ENCODE results near the gene MAD1L1. TPM values are rescaled to one million over a fixed set of nuclear protein-coding genes. Genes with fewer than 3 reads are reported as not detected.

The MAD1L1 gene
- total RNA-seq, 2 donors from 2014 or later: 59.1 to 61.4 TPM

GRCh38 chr7:1975581-1975980 lies 257.2 kb downstream of the MAD1L1 start:
- H3K27me3 ChIP-seq (ENCODE audit: control insufficient read depth, insufficient read depth, low read length, poor library complexity, severe bottlenecking): no peaks in the 10 kb centered on the region
- H3K9me3 ChIP-seq (ENCODE audit: control insufficient read depth, low read length): peaks cover 9% of the 10 kb centered on the region
- no peaks in the 10 kb centered on the region for H3K4me1 ChIP-seq (ENCODE audit: control insufficient read depth, insufficient read depth, low read length)
- Mint-ChIP-seq H3K4me3 (no peak overlapping the region), H3K27me3 (ENCODE audit: insufficient read depth) (no peaks in the 10 kb centered on the region), H3K4me1 (no peaks in the 10 kb centered on the region), H3K36me3 (ENCODE audit: low read depth) (peaks cover 53% of the 10 kb centered on the region), H3K27ac (no peak overlapping the region), H3K9me3 (peaks cover 22% of the 10 kb centered on the region)
- no peak for TF ChIP-seq CTCF (conservative IDR thresholded peaks at IDR 0.05)
- H3K27ac ChIP-seq (ENCODE audit: low read depth, low read length): no peak overlapping the region
- no peak overlapping the region for H3K4me3 ChIP-seq (ENCODE audit: low read length)
- DNase-seq: no peak
- H3K36me3 ChIP-seq (ENCODE audit: control insufficient read depth, insufficient read depth, low read length): peaks cover 16% of the 10 kb centered on the region
- 92 to 95% methylated on average over 12 of the region's 12 CpGs for WGBS, 2 experiments (ENCODE audit: insufficient coverage in 1 of 2, insufficient read length in 1 of 2)
- H3K9ac ChIP-seq (ENCODE audit: extremely low read depth, low read length, poor library complexity, severe bottlenecking): no peak overlapping the region

- H3K4me3 Mint-ChIP-seq: no peak overlapping the region
These were observed 257.6 kb downstream of the MAD1L1 start for GRCh38 chr7:1975179-1975578.

GRCh38 chr7:1974290-1975101 lies 258.2 kb downstream of the MAD1L1 start:
- Histone ChIP-seq H3K9ac (ENCODE audit: extremely low read depth, low read length, poor library complexity, severe bottlenecking) (no peak overlapping the region), H3K4me1 (ENCODE audit: control insufficient read depth, insufficient read depth, low read length) (no peaks in the 10 kb centered on the region), H3K27me3 (ENCODE audit: control insufficient read depth, insufficient read depth, low read length, poor library complexity, severe bottlenecking) (no peaks in the 10 kb centered on the region), H3K4me3 (ENCODE audit: low read length) (no peak overlapping the region), H3K27ac (ENCODE audit: low read depth, low read length) (peak overlapping the region; percentile 49), H3K36me3 (ENCODE audit: control insufficient read depth, insufficient read depth, low read length) (peaks cover 16% of the 10 kb centered on the region), H3K9me3 (ENCODE audit: control insufficient read depth, low read length) (peaks cover 9% of the 10 kb centered on the region)
- Mint-ChIP-seq H3K4me3 (no peak overlapping the region), H3K27me3 (ENCODE audit: insufficient read depth) (no peaks in the 10 kb centered on the region), H3K4me1 (no peaks in the 10 kb centered on the region), H3K36me3 (ENCODE audit: low read depth) (peaks cover 51% of the 10 kb centered on the region), H3K27ac (no peak overlapping the region), H3K9me3 (peaks cover 22% of the 10 kb centered on the region)
- DNase-seq: no peak
- 92 to 93% methylated on average over 13 to 19 of the region's 19 CpGs for WGBS, 2 experiments (ENCODE audit: insufficient coverage in 1 of 2, insufficient read length in 1 of 2)
- TF ChIP-seq CTCF (conservative IDR thresholded peaks at IDR 0.05): no peak

More at GRCh38 chr7:1975179-1975578, 257.6 kb downstream of the MAD1L1 start:
- no peak for DNase-seq
- H3K4me1 ChIP-seq (ENCODE audit: control insufficient read depth, insufficient read depth, low read length): no peaks in the 10 kb centered on the region
- Mint-ChIP-seq H3K36me3 (ENCODE audit: low read depth) (peaks cover 54% of the 10 kb centered on the region), H3K27ac (peak overlapping the region; percentile 21), H3K4me1 (no peaks in the 10 kb centered on the region), H3K27me3 (ENCODE audit: insufficient read depth) (no peaks in the 10 kb centered on the region), H3K9me3 (peaks cover 22% of the 10 kb centered on the region)
- H3K36me3 ChIP-seq (ENCODE audit: control insufficient read depth, insufficient read depth, low read length): peaks cover 16% of the 10 kb centered on the region
- no peak overlapping the region for H3K9ac ChIP-seq (ENCODE audit: extremely low read depth, low read length, poor library complexity, severe bottlenecking)
- no peaks in the 10 kb centered on the region for H3K27me3 ChIP-seq (ENCODE audit: control insufficient read depth, insufficient read depth, low read length, poor library complexity, severe bottlenecking)
- H3K4me3 ChIP-seq (ENCODE audit: low read length): no peak overlapping the region
- peaks cover 9% of the 10 kb centered on the region for H3K9me3 ChIP-seq (ENCODE audit: control insufficient read depth, low read length)
- no peak overlapping the region for H3K27ac ChIP-seq (ENCODE audit: low read depth, low read length)
- TF ChIP-seq CTCF (conservative IDR thresholded peaks at IDR 0.05): no peak
- WGBS, 2 experiments (ENCODE audit: insufficient coverage in 1 of 2, insufficient read length in 1 of 2): 97 to 100% methylated on average over 3 to 7 of the region's 7 CpGs

All from endodermal cell (in vitro differentiated cells).